GM21381 (cell line): ENCODE data around the gene UBASH3A.

ENCODE experiments used
- ATAC-seq: cut with Tn5 transposase; IDR thresholded peaks from one replicate; pipeline ENCODE4 v1.9.1; 2021; ENCODE audit warnings: mild to moderate bottlenecking, moderate library complexity; ENCODE audit not compliant: unreplicated experiment

The UBASH3A gene

GRCh38 chr21:42426424-42426823, 22.7 kb downstream of the UBASH3A start:
- ATAC-seq: no peak

GRCh38 chr21:42426876-42427480, 23.3 kb downstream of the UBASH3A start:
- ATAC-seq: no peak

DNA sequence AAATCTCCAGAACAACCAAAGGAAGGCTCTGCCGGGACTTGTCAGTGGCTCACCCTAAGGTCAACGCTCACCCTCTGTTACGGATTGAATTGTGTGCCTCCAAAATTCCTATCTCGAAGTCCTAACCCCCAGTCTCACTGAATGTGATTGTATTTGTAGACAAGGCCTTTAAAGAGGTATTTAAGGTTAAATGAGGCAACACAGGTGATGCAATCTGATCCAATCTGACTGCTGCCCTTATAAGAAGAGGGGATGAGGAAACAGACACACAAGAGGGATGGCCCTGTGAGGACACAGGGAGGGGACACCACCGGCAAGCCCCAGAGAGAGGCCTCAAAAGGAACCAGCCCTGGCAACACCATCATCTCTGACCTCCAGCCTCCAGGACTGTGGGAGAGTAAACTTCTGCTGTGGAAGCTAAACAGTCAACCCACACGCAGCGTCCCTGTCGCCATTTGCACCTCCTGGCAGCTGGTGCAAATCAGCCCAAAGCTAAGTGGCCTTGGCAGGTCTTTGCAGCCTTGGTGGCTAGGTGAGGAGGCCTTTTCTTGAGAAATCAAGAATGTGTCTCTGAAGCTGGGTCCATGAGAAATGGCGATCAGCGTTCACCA, 24.2 kb downstream of the UBASH3A start:
- ATAC-seq: no peak

GRCh38 chr21:42429021-42429420, 25.3 kb downstream of the UBASH3A start:
- ATAC-seq: no peak

GRCh38 chr21:42429856-42430255, 26.2 kb downstream of the UBASH3A start:
- no peak for ATAC-seq

- no peak for ATAC-seq
Observed at GRCh38 chr21:42430521-42430920, 26.8 kb downstream of the UBASH3A start.

DNA sequence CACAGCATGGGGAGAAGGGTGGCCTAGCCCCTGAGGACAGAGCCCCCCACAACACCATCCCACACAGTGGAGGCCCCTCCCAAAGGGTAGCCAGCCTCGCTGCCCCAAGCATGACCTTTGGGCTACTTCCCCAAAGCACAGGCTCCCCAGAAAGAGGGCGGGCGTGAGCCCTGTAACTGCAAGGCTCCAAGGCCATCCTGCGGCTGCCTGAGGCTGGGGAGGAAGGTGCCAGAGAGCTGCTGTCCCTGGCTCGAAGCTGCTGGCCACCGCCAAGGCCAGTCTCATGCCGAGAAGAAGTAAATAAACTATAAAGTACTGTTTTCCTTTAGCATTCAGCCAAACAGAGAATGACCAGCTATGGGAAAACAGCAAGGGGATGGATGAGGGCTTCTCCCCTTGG, 27.5 kb downstream of the UBASH3A start:
- no peak for ATAC-seq

GRCh38 chr21:42432695-42433094, 29.0 kb downstream of the UBASH3A start:
- no peak for ATAC-seq

- no peak for ATAC-seq
Observed at GRCh38 chr21:42433946-42434551, 30.3 kb downstream of the UBASH3A start.

DNA sequence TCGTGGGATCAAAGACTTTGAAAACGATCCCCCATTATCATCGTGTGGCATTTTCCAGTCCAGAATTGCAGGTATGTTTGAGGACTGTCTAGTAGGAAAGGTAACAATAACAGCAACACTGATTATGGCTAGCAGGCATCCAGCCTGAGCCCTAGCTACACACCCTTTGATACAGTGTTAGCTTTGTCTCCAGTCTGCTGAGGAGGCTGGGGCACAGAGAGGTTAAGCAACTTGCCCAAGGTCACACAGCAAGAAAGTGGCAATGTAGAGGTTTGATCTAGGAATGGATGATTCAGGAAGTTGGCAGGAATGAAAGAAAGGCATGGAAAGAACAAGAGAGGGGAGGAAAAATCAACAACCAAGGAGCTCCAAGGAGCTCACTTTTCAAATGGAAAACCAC, 31.2 kb downstream of the UBASH3A start:
- no peak for ATAC-seq

DNA sequence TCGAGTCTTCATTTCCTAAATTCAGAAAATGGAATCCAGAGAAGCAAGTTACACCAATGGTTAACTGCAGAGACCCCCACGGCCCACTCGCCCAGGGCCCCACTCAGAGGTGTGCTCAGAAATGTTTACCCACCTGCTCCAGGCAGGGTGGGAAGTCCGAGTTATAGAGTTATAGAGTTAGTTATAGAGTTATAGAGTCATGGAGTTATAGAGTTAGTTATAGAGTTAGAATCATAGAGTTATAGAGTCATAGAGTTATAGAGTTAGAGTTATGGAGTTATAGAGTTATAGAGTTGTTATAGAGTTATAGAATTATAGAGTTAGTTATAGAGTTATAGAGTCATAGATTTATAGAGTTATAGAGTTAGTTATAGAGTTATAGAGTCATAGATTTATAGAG, 31.7 kb downstream of the UBASH3A start:
- ATAC-seq: no peak

DNA sequence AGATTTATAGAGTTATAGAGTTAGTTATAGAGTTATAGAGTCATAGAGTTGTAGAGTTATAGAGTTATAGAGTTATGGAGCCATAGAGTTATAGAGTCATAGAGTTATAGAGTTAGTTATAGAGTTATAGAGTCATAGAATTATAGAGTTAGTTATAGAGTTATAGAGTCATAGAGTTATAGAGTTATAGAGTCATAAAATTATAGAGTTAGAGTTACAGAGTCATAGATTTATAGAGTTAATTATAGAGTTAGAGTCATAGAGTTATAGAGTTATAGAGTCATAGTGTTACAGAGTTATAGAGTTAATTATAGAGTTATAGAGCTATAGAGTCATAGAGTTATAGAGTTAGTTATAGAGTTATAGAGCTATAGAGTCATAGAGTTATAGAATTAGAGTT, 32.1 kb downstream of the UBASH3A start:
- no peak for ATAC-seq

DNA sequence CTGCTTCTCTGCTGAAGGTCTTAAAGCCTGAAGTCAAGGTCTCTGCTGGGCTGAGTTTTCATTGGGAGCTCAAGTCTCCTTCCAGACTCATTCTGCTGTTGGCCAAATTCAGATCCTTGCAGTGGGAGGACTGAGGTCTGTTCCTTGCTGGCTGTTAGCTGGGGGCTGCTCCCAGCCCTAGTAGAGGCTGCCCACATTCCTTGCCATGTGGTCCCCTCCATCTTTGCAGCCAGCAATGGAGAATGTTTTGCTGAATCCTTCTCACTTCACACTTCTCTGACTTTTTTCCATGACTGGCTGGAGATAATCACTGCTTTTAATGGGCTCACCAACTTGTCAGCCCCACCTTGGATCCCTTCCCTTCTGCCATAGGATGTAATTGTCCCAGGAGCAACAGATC, 33.2 kb downstream of the UBASH3A start:
- ATAC-seq: no peak

- no peak for ATAC-seq
Observed at GRCh38 chr21:42437786-42438185, 34.1 kb downstream of the UBASH3A start.

DNA sequence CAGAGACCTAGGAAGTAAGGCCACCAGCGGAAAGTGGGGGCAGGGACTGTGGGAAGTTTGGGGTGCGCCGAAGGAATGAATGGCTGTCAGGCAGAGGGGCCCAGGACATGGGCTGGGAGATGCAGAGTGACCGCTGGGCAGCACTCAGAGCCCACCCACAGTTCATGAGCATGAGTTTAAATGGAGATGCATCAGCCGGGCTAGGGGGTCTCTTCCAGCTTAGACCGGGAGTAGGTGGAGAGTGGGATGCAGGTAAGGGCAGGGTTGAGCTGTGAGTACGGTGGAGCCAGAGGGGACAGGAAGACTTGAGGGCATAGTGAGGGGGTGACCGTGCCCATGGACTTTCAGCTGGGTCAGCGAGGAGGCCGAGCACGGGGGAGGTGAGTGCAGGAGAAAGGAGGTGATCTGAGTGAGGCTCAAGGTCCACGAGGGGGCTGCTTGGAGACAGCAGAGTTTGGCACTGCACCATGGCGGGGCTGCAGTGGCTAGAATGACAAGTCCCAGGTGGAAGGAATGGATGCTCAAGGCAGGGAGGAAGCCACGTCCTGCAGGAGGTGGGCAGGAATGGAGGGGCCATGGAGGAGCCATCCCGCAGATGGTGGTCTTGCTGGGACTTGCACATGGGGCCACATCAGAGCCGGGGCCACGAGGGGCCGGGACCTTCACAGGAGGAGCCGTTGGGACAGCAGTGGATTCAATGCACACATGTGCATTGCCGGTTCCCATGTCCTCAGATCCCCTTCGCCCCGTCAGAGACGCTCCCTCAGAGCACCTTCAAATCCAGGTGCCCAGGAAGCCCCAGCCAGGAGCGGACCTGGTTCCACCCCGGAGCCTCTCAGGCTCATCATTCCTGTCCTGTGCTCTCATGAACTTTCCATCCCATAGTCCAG, 34.9 kb downstream of the UBASH3A start:
- ATAC-seq: no peak

DNA sequence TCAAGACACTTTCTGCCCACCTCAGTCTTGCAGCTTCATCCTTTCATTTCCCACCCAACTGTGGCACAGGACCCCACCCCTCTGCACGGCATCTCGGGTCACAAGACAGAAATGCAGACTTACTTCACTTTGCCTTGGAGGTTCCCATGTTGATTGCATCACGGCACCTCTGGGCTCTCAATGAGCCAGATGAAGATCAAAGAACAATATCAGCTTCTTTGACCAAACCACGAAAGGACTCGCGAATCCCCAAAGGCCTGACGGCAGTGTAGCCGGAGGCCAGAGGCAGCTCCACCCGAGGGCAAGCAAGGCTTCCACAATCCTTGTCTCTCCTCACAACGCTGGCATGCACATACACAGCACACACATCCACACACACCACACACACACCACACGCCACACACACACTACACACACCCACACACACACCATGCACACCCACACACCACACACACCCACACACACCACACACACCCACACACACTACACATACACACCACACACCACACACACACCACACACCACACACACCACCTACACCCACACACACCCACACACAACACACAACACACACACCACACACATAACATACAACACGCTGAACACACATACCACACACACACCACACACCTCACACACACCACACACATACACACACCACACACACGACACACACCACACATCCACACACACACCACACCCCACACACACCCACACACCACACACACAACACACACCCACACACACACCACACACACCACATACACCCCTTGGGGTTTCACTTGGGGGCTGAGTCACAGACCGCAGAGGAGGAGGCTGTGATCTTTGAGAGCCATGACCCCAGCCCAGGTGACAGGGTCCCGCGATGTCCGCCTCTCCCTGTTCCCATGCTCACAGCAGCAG, 35.8 kb downstream of the UBASH3A start:
- ATAC-seq: no peak

DNA sequence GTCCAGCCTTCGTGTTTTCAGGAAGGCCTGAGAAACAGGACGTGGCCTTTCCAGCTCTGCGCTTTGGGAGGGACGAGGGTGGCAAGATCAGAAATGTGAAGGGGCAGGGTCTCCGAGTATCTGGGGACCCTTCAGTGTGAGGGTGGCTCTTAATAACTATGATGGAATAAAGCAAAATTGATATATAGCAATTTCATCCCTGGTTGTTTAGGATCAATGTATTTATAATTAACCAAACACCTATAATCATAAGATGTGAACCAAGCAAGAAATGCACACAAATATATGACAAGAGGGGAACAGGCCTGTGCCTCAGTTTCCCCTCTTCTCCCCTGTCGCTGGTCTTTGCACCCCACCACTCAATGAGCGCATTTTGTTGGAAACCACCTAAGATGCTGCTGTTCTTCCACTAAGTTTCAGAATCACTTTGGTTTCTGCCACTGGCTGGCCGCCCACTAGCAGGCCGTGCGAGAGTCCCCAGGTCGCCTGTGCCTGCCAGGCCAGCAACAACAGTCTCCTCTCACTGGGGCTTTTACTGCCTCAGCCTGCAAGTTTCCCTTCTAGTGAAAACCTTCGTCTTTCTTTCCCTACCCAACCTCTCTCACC, 36.6 kb downstream of the UBASH3A start:
- ATAC-seq: peak; percentile 66

DNA sequence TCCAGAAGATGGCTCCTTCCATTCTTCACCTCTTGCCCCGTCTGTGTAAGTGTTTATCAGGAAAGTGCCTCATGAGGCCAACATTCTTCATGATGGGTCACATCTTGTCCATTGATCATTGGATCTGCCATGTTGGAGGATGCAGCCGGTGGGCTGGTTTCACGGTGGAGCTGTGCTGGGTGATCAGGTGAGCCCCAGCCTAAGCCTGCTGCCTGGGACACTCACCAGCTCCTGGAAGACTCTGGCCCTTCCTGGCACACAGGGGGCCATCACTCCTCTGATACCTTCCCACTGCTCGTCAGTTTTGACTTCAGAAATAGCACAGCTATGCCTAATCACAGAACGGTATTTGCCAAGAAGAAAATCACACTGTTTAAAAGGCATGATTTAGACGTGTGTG, 38.3 kb downstream of the UBASH3A start:
- no peak for ATAC-seq

DNA sequence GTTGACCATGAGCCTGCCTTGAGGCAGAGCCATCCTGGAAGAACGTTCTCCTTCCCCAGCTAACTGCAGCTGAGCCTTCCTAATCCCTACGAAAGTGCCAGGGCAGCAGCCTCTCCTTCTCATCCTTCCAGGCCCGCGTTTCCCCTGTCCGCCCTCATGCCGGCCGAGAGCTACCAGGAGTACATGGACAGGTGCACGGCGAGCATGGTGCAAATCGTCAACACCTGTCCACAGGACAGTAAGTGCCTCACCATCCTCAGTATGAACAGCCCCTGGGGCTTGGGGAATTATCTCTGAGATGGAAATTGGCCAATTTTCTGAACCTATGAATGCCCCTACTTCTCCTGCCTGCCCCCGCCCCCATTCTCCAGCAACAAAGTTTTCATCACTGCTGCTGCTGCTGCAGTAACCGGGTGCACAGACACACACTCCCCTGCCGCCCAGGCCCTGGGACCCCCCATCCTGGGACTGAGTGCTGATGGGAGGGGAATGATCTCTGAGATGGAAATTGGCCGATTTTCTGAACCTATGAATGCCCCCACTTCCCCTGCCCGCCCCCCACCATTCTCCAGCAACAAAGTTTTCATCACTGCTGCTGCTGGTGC, 39.6 kb downstream of the UBASH3A start:
- no peak for ATAC-seq
